Activated T-helper 1 cell treated with anti-CD3 and anti-CD28 coated beads, Interleukin-2, amount 50 U/mL, for 16 hours (primary cell): Measurements from ENCODE around the gene MID1.

Experiments
- DNase-seq, 2 donors: peaks; one replicate each; pipeline ENCODE4 v3.0.0-alpha.2; 2020; ENCODE audit warnings: low read depth in 1 of 2, low spot score in 1 of 2

The MID1 gene

DNA sequence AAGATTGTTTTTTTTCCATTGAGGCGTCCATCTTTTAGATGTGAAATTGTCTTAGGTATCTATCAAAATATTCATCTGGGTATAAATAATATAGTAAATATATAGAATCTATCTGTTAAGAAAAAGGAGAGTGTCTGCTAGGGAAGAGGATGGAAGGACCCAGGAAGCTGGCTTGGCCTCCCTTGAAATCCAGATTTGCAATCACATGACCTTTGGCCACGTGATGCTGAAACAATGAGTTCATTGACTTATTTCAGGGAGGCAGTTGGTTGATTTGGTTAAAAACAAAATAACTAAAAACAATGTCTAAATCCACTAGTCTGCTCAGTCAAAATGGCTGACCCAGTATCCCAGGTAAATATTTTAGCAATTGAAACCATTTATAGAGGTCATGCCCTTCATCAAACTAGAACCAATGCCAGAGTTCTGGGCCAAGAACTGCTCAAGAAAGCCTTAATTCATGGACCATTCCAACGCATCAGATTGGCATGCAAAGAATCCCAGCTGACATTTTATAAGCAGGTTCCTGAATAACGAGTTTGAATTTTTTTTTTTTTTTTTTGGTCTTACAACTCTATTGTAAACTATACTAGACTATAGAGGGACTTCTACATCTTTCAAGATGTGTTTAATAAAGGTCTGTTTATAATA is 172.7 kb downstream of the MID1 start:
- no peak for DNase-seq

DNA sequence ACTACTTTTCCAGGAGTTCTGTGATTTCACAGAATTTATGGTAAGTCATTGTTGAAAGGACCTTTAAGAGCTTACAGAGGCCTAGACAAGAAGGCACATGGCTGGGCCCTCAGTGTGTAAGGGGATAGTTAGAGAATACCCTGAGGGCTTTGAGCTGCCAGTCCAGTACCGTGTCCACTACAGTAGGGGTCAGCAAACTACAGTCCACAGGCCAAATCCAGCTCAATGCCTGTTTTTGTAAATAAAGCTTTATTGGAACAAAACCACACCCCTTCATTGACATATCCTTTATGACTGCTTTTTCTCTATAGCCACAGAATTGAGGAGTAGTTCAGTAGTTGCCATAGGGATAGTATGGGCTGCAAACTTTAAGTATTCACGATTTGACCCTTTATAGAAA is 176.2 kb downstream of the MID1 start:
- no peak for DNase-seq

DNA sequence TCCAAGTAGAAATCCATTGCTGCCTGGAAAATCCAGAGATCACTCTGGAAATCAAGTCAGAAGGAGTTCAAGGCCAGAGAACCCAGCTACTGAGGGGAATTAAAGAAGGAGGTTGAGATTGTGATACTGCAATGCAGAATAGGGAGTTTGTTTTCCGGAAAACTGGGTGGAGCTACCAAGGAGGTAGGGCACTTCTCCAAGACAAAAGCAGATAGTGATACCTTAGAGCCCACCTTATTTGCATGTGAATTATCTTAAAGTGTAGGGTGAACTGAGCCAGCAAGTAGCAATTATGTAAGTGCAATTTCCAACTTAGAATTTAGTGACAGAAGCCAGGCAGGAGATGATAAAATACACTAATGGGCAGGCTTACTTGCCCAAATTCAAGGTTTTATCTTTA is 178.9 kb downstream of the MID1 start:
- no peak for DNase-seq

DNA sequence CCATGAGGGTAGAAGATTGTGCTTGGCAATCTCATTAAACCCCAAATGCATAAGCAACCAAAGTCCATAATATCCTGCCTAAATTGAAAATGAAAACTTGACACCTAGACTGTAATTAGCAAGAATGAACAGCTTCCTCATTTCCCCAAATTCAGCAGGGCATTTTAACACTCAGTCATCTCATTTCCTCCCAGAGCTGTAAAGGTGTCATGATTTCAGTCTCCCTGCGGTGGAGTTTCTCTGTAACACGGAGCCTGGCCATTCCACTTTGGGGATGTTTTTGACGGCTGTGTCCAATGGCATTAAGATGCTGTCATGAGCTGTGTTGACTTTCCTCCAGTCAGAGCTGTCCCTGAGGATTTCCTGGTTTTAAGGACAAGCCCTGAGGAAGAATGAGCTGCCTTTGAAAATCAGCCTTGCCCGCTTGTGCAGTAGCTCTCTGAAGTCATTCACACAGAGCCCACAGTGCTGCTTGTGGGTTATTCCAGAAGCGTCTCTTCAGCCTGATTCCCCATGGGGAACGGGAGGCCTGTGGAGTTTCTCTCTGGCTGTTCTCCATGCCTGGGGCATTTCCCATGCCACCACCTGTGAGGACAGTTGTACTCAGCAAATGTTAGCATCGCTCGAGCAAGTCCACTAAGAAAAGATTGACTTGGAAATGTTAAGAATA is 187.0 kb downstream of the MID1 start:
- no peak for DNase-seq

DNA sequence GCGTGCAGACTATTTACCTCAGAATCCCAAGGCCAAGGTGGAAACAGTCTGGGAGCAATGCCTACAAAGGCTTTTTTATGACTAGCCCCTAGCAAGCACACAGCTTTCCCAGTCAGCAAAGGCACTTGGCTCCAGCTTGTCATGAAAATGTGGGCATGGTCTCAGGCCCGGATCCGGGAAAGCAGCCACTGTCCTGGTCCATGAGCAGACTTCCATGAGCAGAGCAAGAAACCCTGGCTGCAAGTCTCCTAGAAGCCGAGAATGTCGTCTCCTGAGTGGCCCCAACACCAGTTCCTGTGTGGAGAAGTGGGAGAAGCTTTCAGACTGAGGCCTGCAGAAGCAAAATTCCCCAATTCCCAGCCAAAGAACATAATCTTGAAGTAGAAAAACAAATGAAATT is 190.5 kb downstream of the MID1 start:
- DNase-seq: no peak

DNA sequence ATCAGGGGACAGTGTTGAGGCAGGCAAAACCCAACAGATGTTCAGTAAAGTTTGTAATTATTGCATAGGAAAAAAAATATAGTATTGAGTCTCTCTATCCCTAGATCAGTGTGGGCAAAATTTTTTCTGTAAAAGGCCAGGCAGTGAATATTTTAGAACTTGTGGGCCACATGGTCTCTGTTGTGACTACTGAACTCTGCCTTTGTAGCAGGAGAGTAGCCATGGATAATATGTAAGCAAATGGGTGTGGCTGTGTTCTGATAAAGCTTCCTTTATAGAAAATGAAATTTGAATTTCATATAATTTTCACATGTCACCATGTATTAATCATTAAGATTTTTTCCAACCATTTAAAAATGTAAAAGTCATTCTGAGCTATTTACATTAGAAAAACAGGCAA is 193.1 kb downstream of the MID1 start:
- no peak for DNase-seq

DNA sequence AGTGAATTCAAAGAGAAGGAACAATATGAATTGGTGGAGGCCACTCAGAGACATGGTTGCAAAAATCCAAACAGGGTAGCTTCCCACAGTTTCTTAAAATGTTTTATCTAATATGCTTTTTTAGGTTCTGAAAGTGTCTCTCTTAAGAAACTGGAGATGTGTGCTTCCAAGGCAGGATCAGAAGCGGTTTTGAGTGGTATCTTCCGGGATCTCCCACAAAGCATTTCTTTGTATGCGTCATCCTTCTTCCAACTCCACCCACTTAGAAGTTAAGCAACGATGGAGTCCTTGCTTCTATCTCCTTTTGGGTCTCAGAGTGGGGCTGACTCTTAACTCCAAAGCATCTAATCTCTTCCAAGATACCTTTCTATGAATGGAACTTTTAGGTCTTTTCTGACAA is 196.7 kb downstream of the MID1 start:
- DNase-seq: no peak

DNA sequence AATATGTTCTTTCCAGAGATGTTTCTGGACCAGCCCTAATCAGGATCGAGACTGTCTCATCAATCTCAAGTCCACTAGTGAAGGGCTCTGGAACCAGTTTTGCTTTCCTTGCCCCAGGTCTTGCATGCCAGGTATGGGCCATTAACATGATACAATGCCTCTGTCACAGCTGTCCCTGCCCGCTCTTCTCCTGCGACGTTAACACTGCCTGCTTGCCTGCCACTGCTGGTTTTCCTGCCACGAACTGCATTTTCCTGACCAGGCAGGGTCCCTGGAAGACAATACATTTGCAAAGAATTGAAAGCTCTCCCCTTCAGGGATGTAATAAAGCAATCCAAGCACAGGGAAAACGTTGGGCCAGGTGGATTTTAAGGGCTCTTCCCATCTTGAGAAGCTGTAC is 200.3 kb downstream of the MID1 start:
- no peak for DNase-seq

DNA sequence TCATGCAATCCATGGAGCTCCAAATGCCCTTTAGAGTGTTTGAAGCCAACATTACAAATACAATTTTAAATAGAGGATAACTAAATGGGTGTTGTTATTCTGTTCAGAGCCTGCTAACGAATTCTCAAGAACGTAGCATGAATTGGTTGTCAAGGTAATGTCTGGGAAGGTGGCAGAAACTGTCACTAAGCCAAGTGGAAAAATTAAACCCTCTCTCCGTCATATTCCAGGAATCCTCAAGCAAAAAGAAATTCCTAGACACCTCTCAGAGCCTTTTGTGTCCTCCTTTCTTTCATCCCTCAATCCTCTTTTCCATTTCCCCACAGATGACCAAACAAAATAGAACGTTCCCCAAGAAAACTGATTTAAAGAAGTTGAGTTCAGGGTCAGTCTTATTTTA is 204.0 kb downstream of the MID1 start:
- no peak for DNase-seq

DNA sequence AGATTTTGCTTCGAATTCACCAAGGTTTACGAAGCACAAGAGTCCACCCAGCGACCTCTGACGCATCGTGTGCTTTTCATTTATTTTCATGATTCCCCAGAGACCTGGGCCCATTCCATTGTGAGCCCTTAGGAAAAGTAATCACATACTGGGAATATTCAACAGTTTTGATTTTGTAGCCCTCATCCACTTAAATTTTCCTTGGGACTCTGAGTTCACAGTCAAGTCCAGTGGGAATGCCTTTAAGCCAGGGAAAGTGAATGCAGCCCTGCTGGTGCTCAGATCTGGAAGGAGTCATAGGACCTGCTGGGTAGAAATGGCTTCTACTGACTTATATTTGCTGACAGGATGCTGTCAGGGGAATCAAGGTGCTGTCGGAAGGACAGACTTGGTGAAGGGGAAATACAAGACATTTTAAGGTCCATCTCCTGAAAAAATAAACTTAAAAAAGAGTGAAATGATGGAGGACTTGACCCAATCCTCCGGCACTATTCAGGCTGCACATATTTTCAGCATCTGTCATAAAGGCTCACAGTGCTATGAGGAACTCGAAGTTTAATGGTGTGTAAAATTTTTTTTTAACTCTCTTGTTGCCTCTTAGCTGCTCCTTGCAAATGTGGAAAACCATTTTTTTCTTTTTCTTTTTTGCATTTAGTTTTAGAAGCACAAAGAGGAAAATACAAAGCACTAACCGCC is 204.9 kb downstream of the MID1 start:
- no peak for DNase-seq

DNA sequence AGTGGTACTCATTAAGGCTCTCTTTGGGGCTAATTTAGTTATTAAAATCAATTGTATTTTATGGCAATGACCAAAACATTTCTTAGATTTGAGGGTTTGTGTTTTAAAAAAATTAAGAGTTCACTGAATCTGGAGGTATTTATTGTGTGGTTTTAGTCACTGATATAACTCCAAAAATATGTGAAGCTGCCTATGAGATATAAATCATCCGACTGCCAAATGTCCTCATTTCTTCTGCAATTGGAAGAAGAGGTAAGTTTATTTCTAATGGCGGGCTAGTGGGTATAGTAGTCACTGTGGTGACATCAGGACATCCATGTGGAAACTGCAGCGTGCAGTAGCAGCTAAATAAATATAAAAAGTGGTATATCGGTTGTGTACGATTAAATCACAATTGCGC is 205.5 kb downstream of the MID1 start:
- DNase-seq: no peak

DNA sequence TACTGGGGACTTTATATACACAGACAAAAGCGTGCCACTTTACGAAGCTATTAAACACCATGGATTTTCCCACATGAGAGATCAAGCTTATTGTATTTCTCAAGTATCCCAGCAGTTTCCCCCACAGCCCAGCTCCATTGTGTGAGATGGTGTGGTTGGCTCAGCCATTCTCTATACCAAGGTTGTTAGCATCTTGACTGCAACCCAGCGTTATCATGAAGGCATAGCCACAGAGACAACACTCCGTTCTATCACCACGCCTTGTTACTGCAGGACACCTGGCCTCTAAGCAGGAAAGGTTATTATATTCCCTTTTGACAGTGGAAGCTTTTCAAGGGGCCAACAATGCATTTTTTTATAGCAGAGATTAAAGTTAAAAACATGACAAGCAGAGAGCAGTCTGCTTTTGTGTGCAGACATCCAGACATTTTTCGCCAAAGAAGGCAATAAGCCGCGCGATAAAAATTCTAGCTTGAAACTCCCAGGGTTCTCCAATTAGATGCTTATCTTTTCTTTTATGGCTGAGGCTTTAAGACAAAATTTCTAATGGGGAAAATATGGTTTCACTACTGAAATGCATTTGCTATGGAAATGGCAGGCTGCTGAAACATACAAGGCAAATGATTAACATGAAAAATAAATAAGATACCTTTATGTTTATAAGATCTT is 206.1 kb downstream of the MID1 start:
- no peak for DNase-seq

DNA sequence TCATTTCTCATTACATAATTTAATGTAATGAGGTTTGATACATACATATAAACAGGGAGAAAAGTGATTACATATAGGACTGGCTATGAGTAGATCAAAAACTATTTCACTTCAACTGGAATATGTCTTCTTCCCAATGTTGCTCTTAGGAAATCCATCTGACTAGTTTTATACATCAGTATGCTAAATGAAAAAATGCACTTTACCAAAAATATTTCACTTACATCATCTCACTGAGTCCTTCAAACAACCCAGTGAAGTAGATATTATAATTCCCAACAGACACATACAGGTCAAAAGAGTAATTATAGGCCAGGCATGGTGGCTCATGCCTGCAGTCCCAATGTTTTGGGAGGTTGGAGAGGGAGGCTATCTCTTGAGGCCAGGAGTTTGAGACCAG is 215.9 kb downstream of the MID1 start:
- no peak for DNase-seq

DNA sequence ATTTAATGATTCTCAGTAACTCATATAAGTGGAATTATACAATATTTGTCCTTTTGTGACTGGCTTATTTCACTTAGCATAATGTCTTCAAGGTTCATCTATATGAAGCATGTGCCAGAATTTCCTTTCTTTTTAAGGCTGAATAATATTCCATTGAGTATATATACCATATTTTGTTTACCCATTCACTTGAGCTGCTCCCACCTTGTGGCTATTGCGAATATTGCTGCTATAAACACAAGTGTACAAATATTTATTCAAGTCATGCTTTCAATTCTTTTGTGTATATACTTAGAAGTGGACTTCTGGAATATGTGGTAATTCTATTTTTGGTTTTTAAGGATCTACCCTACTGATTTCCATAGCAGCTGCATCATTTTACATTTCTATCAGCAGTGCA is 219.1 kb downstream of the MID1 start:
- no peak for DNase-seq

DNA sequence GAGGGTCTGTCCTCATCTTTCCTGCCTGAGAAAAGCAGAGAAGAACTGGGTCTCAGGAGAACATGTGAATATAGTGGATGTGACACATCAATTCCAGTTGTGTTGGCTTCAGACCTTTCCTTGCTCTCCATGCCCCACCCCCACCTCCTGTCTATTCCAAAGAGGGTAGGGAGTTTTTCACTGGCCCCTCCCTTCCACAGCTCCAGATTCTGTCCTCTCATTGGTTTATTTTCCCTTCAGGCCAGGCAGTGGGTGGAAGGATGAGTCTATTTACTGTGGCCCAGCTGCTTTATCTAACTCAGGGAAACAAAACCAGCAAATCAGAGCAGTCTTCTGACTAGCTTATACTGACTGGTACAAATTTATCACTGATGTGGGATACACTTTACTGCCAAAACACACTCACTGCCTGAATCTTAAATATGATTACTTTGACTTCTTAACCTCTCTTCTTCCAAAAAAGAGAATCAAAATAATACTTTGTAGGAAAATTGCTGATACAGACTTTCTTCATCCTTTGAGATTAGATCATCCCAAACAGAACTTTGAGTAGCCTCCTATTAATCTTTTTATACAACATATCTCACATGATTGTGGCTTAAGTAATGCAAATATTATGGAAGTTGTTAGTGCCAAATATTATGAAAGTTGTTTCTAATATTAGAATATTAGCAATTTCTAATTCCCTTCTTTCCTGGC is 221.2 kb downstream of the MID1 start:
- no peak for DNase-seq

DNA sequence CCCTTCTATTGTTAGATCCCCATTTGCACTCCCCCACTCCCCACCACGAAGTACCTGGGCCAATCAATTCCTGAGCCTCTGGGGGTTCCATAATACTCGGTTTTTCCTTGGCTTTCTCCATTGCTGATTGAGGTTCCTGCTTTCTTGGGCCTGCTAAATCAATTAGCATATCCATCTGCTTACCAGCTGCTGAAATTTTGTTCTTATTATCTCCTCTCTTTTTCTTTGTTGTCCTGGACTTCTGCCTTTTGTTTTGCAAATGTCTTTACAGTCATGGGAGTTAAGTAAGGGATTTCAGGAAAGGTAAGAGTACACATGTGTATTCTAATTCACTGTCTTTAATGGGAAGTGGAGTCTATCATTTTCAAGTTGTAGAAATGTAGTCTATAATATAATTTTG is 222.2 kb downstream of the MID1 start:
- no peak for DNase-seq

DNA sequence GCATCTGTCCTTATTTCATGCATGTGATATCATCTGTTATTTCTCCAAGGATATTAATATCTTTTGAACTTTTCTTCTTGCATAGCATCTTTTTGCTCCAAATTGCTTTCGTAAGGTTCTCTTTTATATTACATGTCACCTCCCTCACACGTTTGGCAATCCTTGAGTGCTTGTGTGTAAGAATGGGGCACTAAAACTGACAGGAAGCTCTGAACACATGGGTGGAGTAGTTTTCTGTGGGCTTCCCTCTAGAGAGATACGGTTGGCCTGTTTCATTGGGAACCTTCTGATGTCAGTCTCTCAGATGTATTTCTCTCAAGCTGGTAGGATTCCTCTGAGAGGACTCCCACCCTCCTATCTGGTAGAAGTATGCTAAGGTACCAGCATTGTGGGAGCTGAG is 223.0 kb downstream of the MID1 start:
- DNase-seq: no peak

DNA sequence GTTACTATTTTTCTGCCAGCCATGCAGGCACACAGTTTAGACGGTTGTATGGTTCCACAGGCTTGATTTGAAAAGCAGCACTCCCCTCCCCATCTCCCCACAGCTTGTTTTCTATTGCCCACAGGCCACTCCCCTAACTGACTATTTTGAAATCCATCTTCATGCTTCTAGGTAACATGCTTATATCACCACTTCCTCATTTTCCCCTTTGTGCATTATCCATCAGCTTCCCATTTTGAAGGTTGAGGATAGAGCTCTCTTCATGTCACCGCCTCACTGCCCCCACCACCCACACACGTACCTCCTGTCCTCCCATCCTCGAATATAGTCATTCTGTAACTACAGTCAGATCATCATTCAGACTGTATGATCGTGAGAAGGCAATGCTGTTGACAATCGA is 224.7 kb downstream of the MID1 start:
- no peak for DNase-seq
